H1 (cell line): ENCODE results near the gene ELAPOR1. TPM values are rescaled to one million over a fixed set of nuclear protein-coding genes. Genes with fewer than 3 reads are reported as not detected.

Source experiments
- CHD7 ChIP-seq: fragments of 300-600 bp; sonication (generic); IDR thresholded peaks from 2 replicates; pipeline ENCODE4 v1.7.1; 2012; ENCODE audit warnings: low read length, moderate library complexity, mild to moderate bottlenecking, inconsistent platforms; ENCODE audit not compliant: insufficient replicate concordance
- SIN3A ChIP-seq, 2 experiments: IDR thresholded peaks in 1 of 2; conservative IDR thresholded peaks in 1 of 2; 2 replicates each; pipeline ENCODE4 v1.6.1; 2011 to 2012; ENCODE audit warnings: low read length in 2 of 2, improper control_type of control experiment in 1 of 2, low read depth in 1 of 2, mild to moderate bottlenecking in 1 of 2
- polyA plus RNA-seq, 7 experiments: library from polyadenylated mRNA; depleted of rRNA in 3 of 7; stranded (reverse) in 5 of 7; unstranded in 2 of 7; fragments of >200 nt in 5 of 7; fragments of 200-250 nt in 2 of 7; gene quantifications; 1 replicate in 5 of 7; 2 replicates in 1 of 7; 4 replicates in 1 of 7; pipeline versions ENCODE4 v1.2.1 to v1.2.3, GENCODE V29; 2011 to 2013; ENCODE audit warnings: missing spikeins in 2 of 7, mixed read lengths in 2 of 7
- total RNA-seq: library from RNA; stranded (reverse); fragmentation: NEBNext Ultra II Directional; extraction: Animal tissue kit (Norgen Biotek cat#: 25700); gene quantifications from 2 replicates; pipeline ENCODE4 v1.2.1, GENCODE V29; 2021

The ELAPOR1 gene
- total and polyA plus RNA-seq, 2 of the 8 experiments (the other 6 are each of a cell fraction or from before 2014, with no cell fraction given), result 1.2 to 2.5 TPM

- no peak for TF ChIP-seq CHD7
- no peak for TF ChIP-seq SIN3A (conservative IDR thresholded peaks at IDR 0.05 in 1 of 2, IDR thresholded peaks at IDR 0.05 in 1 of 2; ENCODE audit: low read depth in 1 of 2, low read length in 2 of 2)
These were observed 48.1 kb downstream of the ELAPOR1 start (continued) for GRCh38 chr1:109161858-109162606.
